ENCODE data around the gene MACROD2. TPM values are rescaled to one million over a fixed set of nuclear protein-coding genes. Genes with fewer than 3 reads are reported as not detected.

MACROD2 gene
- total and polyA plus RNA-seq, 2 donors (not counting 1 experiment from before 2014, with no cell fraction given) = 5.3 to 6.7 TPM

DNA sequence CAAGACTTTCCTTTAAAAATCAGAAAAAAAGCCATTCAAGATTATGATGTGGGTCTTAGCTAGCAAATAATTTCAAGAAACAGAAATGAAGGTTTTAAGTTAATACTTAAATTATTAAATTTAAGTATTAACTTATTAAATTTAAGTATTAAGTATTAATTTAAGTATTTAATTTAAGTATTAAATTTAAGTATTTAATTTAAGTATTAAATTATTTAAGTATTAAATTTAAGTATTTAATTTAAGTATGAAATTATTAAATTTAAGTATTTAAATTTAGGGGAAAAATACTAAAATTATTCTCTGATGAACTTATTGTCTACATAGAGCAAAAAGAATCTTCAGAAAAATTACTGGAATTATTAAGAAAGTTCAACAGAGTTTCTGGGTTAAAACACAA lies 1171.4 kb downstream of the MACROD2 start:
- Mint-ChIP-seq H3K27ac (no peak overlapping the region), H3K9me3 (ENCODE audit: insufficient read depth) (no peaks in the 10 kb centered on the region), H3K4me1 (peaks cover 9% of the 10 kb centered on the region), H3K27me3 (no peaks in the 10 kb centered on the region), H3K4me3 (no peak overlapping the region)
- no peak overlapping the region for H3K4me3 ChIP-seq (ENCODE audit: control extremely low read depth in 1 of 5, extremely low read depth in 1 of 5, insufficient read depth in 1 of 5, low read depth in 2 of 5, low read length in 4 of 5)
- no peak for ATAC-seq (ENCODE audit: low read depth)
- H3K79me2 ChIP-seq (ENCODE audit: control insufficient read depth, insufficient read depth, low read length) = no peaks in the 10 kb centered on the region
- H3K27me3 ChIP-seq (replicated peaks in 1 of 4; ENCODE audit: control extremely low read depth in 1 of 4, control insufficient read depth in 3 of 4, insufficient read depth in 4 of 4, low read length in 3 of 4) = no peaks in the 10 kb centered on the region
- DNase-seq = no peak
- no peak overlapping the region for H3K4me2 ChIP-seq (replicated peaks; ENCODE audit: low read depth, low read length, poor library complexity, severe bottlenecking)
- peaks cover 0 to 10% of the 10 kb centered on the region in 2 donors for H3K4me1 ChIP-seq (ENCODE audit: control insufficient read depth in 2 of 2, insufficient read depth in 2 of 2, low read length in 2 of 2)
- no peak overlapping the region for H3K27ac ChIP-seq (ENCODE audit: low read length in 2 of 2)
- intact Hi-C loops (cut with micrococcal nuclease) = no loop called here
- no peaks in the 10 kb centered on the region for H4K20me1 ChIP-seq (ENCODE audit: control insufficient read depth, insufficient read depth, low read length, poor library complexity, severe bottlenecking)
- no peak overlapping the region for H3K9ac ChIP-seq (ENCODE audit: low read length)
- H3K9me3 ChIP-seq (ENCODE audit: control extremely low read depth in 1 of 3, control insufficient read depth in 2 of 3, insufficient read depth in 1 of 3, low read length in 2 of 3) = no peaks in the 10 kb centered on the region
- H3K36me3 ChIP-seq (replicated peaks in 1 of 2; ENCODE audit: control extremely low read depth in 1 of 2, control insufficient read depth in 1 of 2, extremely low read depth in 1 of 2, insufficient read depth in 2 of 2, low read length in 1 of 2) = no peaks in the 10 kb centered on the region
- CTCF ChIA-PET = no interaction called here
- POLR2A ChIA-PET = no interaction called here
- no peak for TF ChIP-seq EZH2 (IDR thresholded peaks at IDR 0.05; ENCODE audit: borderline replicate concordance, insufficient read depth, low read depth, low read length, poor library complexity, severe bottlenecking)
- TF ChIP-seq, protein P1, sequence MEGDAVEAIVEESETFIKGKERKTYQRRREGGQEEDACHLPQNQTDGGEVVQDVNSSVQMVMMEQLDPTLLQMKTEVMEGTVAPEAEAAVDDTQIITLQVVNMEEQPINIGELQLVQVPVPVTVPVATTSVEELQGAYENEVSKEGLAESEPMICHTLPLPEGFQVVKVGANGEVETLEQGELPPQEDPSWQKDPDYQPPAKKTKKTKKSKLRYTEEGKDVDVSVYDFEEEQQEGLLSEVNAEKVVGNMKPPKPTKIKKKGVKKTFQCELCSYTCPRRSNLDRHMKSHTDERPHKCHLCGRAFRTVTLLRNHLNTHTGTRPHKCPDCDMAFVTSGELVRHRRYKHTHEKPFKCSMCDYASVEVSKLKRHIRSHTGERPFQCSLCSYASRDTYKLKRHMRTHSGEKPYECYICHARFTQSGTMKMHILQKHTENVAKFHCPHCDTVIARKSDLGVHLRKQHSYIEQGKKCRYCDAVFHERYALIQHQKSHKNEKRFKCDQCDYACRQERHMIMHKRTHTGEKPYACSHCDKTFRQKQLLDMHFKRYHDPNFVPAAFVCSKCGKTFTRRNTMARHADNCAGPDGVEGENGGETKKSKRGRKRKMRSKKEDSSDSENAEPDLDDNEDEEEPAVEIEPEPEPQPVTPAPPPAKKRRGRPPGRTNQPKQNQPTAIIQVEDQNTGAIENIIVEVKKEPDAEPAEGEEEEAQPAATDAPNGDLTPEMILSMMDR (IDR thresholded peaks at IDR 0.05) = no peak
- no peak overlapping the region for H2AFZ ChIP-seq (ENCODE audit: insufficient read depth, low read depth, low read length, poor library complexity, severe bottlenecking)

DNA sequence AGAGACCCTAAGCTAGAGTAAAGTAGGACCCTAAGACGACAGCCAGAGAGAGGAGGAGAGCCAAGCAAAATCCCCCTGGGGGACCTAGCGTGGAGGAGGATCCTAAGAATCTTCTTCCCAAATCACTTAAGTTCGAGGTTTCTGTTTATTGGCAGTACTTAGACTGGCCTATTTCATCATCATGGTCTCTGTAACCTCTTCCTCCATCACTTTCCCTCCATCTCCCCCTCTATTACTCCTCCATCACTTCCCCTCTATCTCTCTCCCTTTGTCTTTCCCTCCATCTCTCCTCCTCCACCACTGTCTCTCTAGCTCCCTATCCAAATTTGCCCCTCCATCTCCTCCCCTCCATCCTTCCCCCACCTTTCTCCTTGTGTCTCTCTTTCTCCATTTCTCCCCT lies 1175.7 kb downstream of the MACROD2 start:
- H3K9ac ChIP-seq (ENCODE audit: low read length) = no peak overlapping the region
- H3K4me3 ChIP-seq (ENCODE audit: control extremely low read depth in 1 of 5, extremely low read depth in 1 of 5, insufficient read depth in 1 of 5, low read depth in 2 of 5, low read length in 4 of 5) = no peak overlapping the region
- H3K27me3 Mint-ChIP-seq = no peaks in the 10 kb centered on the region
- TF ChIP-seq, protein P1 (IDR thresholded peaks at IDR 0.05) = no peak
- TF ChIP-seq EZH2 (IDR thresholded peaks at IDR 0.05; ENCODE audit: borderline replicate concordance, insufficient read depth, low read depth, low read length, poor library complexity, severe bottlenecking) = no peak
- no peak overlapping the region for H3K4me2 ChIP-seq (replicated peaks; ENCODE audit: low read depth, low read length, poor library complexity, severe bottlenecking)
- no peak overlapping the region for H3K27ac Mint-ChIP-seq
- no peaks in the 10 kb centered on the region for H4K20me1 ChIP-seq (ENCODE audit: control insufficient read depth, insufficient read depth, low read length, poor library complexity, severe bottlenecking)
- H2AFZ ChIP-seq (ENCODE audit: insufficient read depth, low read depth, low read length, poor library complexity, severe bottlenecking) = no peak overlapping the region
- H3K79me2 ChIP-seq (ENCODE audit: control insufficient read depth, insufficient read depth, low read length) = no peaks in the 10 kb centered on the region
- 67% methylated on average over 3 of the region's 3 CpGs for WGBS (ENCODE audit: insufficient coverage)
- H3K4me1 Mint-ChIP-seq = no peaks in the 10 kb centered on the region
- H3K4me1 ChIP-seq (ENCODE audit: control insufficient read depth in 2 of 2, insufficient read depth in 2 of 2, low read length in 2 of 2) = no peaks in the 10 kb centered on the region
- ChIA-PET CTCF (interaction anchor here (1.3 kb wide), 1 partner anchor 10 kb away, joined by 3 read pairs; no protein-coding TSS in a partner anchor), POLR2A (no interaction called here)
- H3K27ac ChIP-seq (ENCODE audit: low read length in 2 of 2) = no peak overlapping the region
- DNase-seq (no peak), ATAC-seq (ENCODE audit: low read depth) (no peak)
- no peaks in the 10 kb centered on the region for H3K27me3 ChIP-seq (replicated peaks in 1 of 4; ENCODE audit: control extremely low read depth in 1 of 4, control insufficient read depth in 3 of 4, insufficient read depth in 4 of 4, low read length in 3 of 4)
- intact Hi-C loops (cut with micrococcal nuclease) = no loop called here
- no peaks in the 10 kb centered on the region for H3K36me3 ChIP-seq (replicated peaks in 1 of 2; ENCODE audit: control extremely low read depth in 1 of 2, control insufficient read depth in 1 of 2, extremely low read depth in 1 of 2, insufficient read depth in 2 of 2, low read length in 1 of 2)
- H3K9me3 Mint-ChIP-seq (ENCODE audit: insufficient read depth) = no peaks in the 10 kb centered on the region
- H3K9me3 ChIP-seq (ENCODE audit: control extremely low read depth in 1 of 3, control insufficient read depth in 2 of 3, insufficient read depth in 1 of 3, low read length in 2 of 3) = peaks cover 0 to 6% (median 3%) of the 10 kb centered on the region in 3 donors
- no peak overlapping the region for H3K4me3 Mint-ChIP-seq
